SK-N-SH treated with all-trans-retinoic acid at 6 μM for 48 hours (cell line): ENCODE measurements around the gene HMMR.
"Not testable (repeated sequence)": the region's sequence is repeated elsewhere in the genome, so short reads cannot be mapped to it uniquely, and the experiment has no call there.

ENCODE experiments used
- ATAC-seq: fragments of 200-7000 bp; cut with Tn5 transposase; 3 replicates; pipeline ENCODE4 v1.9.1; 2020; ENCODE audit warnings: mild to moderate bottlenecking, moderate library complexity
- ARNTL ChIP-seq: fragments of 450-650 bp; formaldehyde crosslinking; IDR thresholded peaks from 2 replicates; pipeline ENCODE4 v1.5.0; 2020; ENCODE audit warnings: low read depth, mild to moderate bottlenecking, moderate library complexity, borderline replicate concordance
- BACH2 ChIP-seq: fragments of 250-450 bp; sonication (Bioruptor Pico); IDR thresholded peaks from 2 replicates; pipeline ENCODE4 v1.9.0; 2021; ENCODE audit warnings: mild to moderate bottlenecking, borderline replicate concordance
- CREB5 ChIP-seq: fragments of 250-450 bp; sonication (Bioruptor Pico); IDR thresholded peaks from 2 replicates; pipeline ENCODE4 v1.5.1; 2020; ENCODE audit warnings: low read depth, mild to moderate bottlenecking, moderate library complexity
- CSDC2 ChIP-seq: fragments of 250-450 bp; sonication (Bioruptor Pico); IDR thresholded peaks from 2 replicates; pipeline ENCODE4 v1.5.0; 2020; ENCODE audit warnings: mild to moderate bottlenecking, moderate library complexity
- ESRRG ChIP-seq: fragments of 250-450 bp; sonication (Bioruptor Pico); IDR thresholded peaks from 2 replicates; pipeline ENCODE4 v1.6.1; 2021; ENCODE audit warnings: mild to moderate bottlenecking
- ISL1 ChIP-seq: fragments of 250-450 bp; sonication (Bioruptor Pico); IDR thresholded peaks from 2 replicates; pipeline ENCODE4 v2.1.2; 2022; ENCODE audit warnings: mild to moderate bottlenecking, moderate library complexity
- PATZ1 ChIP-seq: fragments of 250-450 bp; sonication (Bioruptor Pico); IDR thresholded peaks from 2 replicates; pipeline ENCODE4 v1.8.0; 2020; ENCODE audit warnings: mild to moderate bottlenecking, moderate library complexity, borderline replicate concordance
- POU6F1 ChIP-seq: fragments of 250-450 bp; sonication (Bioruptor Pico); IDR thresholded peaks from 2 replicates; pipeline ENCODE4 v1.8.0; 2021; ENCODE audit warnings: low read depth, mild to moderate bottlenecking, moderate library complexity, borderline replicate concordance
- PPARA ChIP-seq: fragments of 250-450 bp; sonication (Bioruptor Pico); IDR thresholded peaks from 2 replicates; pipeline ENCODE4 v1.5.0; 2020; ENCODE audit warnings: mild to moderate bottlenecking, borderline replicate concordance
- RARB ChIP-seq: fragments of 250-450 bp; sonication (Bioruptor Pico); IDR thresholded peaks from 2 replicates; pipeline ENCODE4 v1.8.0; 2021; ENCODE audit warnings: mild to moderate bottlenecking, moderate library complexity
- SNAI2 ChIP-seq: fragments of 250-450 bp; sonication (Bioruptor Pico); IDR thresholded peaks from 2 replicates; pipeline ENCODE4 v1.5.0; 2020; ENCODE audit warnings: mild to moderate bottlenecking, moderate library complexity
- TOX ChIP-seq: fragments of 250-450 bp; sonication (Bioruptor Pico); IDR thresholded peaks from 2 replicates; pipeline ENCODE4 v1.8.0; 2021; ENCODE audit warnings: mild to moderate bottlenecking, moderate library complexity, borderline replicate concordance
- TSHZ2 ChIP-seq: fragments of 250-450 bp; sonication (Bioruptor Pico); IDR thresholded peaks from 2 replicates; pipeline ENCODE4 v1.5.0; 2020; ENCODE audit warnings: mild to moderate bottlenecking, moderate library complexity
- ZC3H10 ChIP-seq: fragments of 250-450 bp; sonication (Bioruptor Pico); IDR thresholded peaks from 2 replicates; pipeline ENCODE4 v1.5.1; 2021; ENCODE audit warnings: mild to moderate bottlenecking, moderate library complexity
- ZFP3 ChIP-seq: fragments of 250-450 bp; sonication (Bioruptor Pico); IDR thresholded peaks from 2 replicates; pipeline ENCODE4 v1.5.0; 2020; ENCODE audit warnings: mild to moderate bottlenecking, moderate library complexity
- ZFP30 ChIP-seq: fragments of 450-650 bp; formaldehyde crosslinking; IDR thresholded peaks from 2 replicates; pipeline ENCODE4 v1.5.0; 2022; ENCODE audit warnings: mild to moderate bottlenecking, moderate library complexity
- ZNF565 ChIP-seq: fragments of 450-650 bp; formaldehyde crosslinking; conservative IDR thresholded peaks from 2 replicates; pipeline ENCODE4 v1.5.0; 2020; ENCODE audit warnings: low read depth, mild to moderate bottlenecking, moderate library complexity
- ZNF8 ChIP-seq: fragments of 450-650 bp; formaldehyde crosslinking; IDR thresholded peaks from 2 replicates; pipeline ENCODE4 v1.5.0; 2020; ENCODE audit warnings: mild to moderate bottlenecking, moderate library complexity

Gene HMMR

GRCh38 chr5:163460562-163461171 is at the start of gene HMMR:
TSS of gene HMMR (plus strand) at chr5:163460632. CDS start at chr5:163460693, 61 bp downstream.
- TF ChIP-seq POU6F1 (no peak), ESRRG (no peak), ZFP30 (CRISPR knock-in tag) (no peak), SNAI2 (no peak), ARNTL (CRISPR knock-in tag) (no peak), BACH2 (no peak), TOX (CRISPR knock-in tag) (no peak)
- ATAC-seq, result peak; percentile 11

GRCh38 chr5:163415673-163416072 is 44.8 kb upstream of the HMMR start:
- ATAC-seq, result not testable (repeated sequence)

GRCh38 chr5:163424836-163425235 is 35.6 kb upstream of the HMMR start:
- no peak for ATAC-seq
- TF ChIP-seq SNAI2 (no peak), ZFP30 (CRISPR knock-in tag) (no peak), POU6F1 (no peak), CREB5 (CRISPR knock-in tag) (no peak), RARB (CRISPR knock-in tag) (no peak), ZNF565 (no peak), CSDC2 (CRISPR knock-in tag) (no peak), ZNF8 (CRISPR knock-in tag) (no peak)

- ATAC-seq, result not testable (repeated sequence)
These were observed 34.3 kb upstream of the HMMR start for GRCh38 chr5:163426128-163426527.

- no peak for ATAC-seq
- TF ChIP-seq SNAI2, result no peak
- TF ChIP-seq ISL1, result no peak
- no peak for TF ChIP-seq ZNF565
- TF ChIP-seq TSHZ2 (CRISPR knock-in tag), result no peak
- TF ChIP-seq ZFP3 (CRISPR knock-in tag), result no peak
- no peak for TF ChIP-seq BACH2
- TF ChIP-seq ZNF8 (CRISPR knock-in tag), result no peak
- no peak for TF ChIP-seq PATZ1 (CRISPR knock-in tag)
- no peak for TF ChIP-seq CREB5 (CRISPR knock-in tag)
- no peak for TF ChIP-seq TOX (CRISPR knock-in tag)
- no peak for TF ChIP-seq RARB (CRISPR knock-in tag)
- no peak for TF ChIP-seq ZC3H10 (CRISPR knock-in tag)
- TF ChIP-seq PPARA (CRISPR knock-in tag), result no peak
These were observed 27.9 kb upstream of the HMMR start for GRCh38 chr5:163432544-163432943.
